GM18505 (cell line): ENCODE data around the gene CNNM2.

Source experiments
- ATAC-seq: cut with Tn5 transposase; IDR thresholded peaks from one replicate; pipeline ENCODE4 v1.9.1; 2021; ENCODE audit not compliant: unreplicated experiment
- POLR2A ChIP-seq: IDR thresholded peaks from 4 replicates; pipeline ENCODE4 v1.6.1; 2011; ENCODE audit warnings: borderline replicate concordance; ENCODE audit not compliant: insufficient read depth, insufficient read length; ENCODE audit errors: extremely low read depth

CNNM2 gene

DNA sequence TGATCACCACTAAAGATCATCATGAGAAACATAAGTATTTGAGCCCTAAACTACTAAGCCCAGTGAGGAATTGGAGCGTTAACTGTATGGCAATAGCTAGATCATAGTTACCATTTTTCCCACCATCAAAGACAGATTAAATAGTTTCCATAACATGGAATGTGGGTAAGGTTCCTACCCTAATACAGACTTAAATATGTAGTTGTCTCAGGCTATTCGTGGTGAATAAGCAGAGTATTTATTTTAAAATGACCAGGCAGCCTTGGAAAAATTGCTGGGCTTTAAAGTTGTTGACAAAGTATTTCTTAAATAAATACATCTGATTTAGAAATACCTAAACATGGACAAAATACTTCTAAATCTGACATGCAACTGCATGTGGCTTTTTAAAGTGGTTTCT is 168.2 kb downstream of the CNNM2 start:
- no peak for ATAC-seq
- no peak for TF ChIP-seq POLR2A

DNA sequence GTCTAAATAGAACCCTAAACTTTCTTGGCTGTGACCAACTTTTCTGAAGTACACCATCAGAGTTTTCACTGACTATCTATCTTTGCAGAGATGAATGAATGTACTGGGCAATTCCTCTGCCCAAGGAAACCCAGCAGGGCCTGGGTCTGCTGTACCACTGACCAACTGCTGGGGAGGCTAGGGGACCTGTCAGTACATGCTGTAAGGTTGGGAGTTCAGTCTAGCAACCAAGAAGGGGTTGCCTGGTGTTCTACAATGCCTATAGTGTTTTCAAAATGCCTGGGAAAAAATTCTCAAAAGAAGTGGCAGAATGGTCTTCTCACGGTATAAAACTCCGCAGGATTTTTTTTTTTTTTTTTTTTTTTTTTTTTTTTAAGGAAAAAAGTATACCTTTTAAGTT is 168.7 kb downstream of the CNNM2 start:
- ATAC-seq = no peak

DNA sequence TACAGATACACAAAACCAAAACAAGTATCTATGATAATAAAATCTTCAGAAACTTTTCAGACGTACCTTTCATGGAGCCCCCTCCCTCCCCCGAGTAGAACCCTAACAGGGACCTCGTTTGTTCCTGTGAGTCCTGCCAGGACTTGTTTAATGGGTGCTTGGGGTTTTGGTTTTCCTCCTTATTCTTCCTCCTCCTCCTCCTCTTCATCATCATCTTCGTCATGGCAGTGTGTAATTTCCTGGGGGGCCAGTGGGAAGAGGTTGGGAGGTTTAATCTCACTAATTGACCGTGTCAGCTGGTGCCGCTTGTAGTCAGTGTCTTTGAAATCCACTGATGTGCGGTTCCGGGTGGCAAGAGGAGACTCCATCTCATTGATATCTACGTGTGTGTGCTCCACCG is 171.4 kb downstream of the CNNM2 start:
- no peak for TF ChIP-seq POLR2A

More for the DNA sequence above, 168.7 kb downstream of the CNNM2 start:
- TF ChIP-seq POLR2A = no peak

DNA sequence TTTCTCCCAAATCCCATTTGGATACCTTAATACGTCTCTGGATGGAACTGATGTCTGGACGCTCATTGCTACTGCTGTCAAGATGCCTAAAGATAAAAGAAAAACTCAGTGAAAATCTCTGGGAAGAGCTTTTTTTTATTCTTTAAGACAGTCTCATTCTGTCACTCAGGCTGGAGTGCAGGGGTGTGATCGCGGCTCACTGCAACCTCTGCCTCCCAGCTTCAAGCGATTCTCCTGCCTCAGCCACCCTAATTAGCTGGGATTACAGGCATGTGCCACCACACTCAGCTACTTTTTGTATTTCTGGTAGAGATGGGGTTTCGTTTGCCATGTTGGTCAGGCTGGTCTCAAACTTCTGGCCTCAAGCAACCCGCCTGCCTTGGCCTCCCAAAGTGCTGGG is 172.8 kb downstream of the CNNM2 start:
- no peak for TF ChIP-seq POLR2A
- no peak for ATAC-seq

More for the DNA sequence above, 171.4 kb downstream of the CNNM2 start:
- ATAC-seq = no peak

DNA sequence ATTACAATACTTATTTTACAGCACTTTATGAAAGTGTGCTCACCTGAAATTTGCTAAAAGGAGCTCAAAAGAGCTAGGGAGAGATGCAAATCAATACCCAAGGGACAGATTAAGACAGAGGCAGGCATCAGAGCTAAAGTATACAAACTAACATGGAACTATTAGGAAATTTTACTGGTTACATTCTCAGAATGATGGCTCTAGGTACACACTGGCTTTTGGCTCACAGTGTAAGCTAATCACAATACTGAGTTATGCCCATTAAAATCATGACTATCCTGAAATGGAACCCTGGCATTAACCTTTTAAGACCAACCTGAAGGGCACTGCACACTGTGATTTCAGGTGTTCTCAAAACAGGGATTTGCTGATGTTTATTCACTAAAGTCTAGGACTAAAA is 176.9 kb downstream of the CNNM2 start:
- no peak for TF ChIP-seq POLR2A
- ATAC-seq = no peak

DNA sequence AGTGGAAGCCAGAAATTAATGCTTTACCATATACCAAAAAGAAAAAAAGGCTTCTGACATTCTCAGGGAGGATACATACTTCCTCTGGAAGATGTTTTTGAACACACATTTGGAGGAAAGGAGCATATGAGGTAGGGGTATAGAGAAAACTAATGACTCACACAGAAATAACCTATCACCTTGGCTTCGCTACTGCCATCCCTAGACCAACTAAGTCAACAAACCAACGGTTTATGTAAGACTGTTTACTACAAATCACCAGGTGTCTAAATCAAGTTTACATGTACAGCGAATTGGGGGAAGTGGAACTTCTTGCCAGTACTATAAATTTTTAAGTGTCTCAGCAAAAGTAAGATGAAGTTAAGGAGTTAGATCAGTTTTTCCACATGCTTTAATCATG is 178.0 kb downstream of the CNNM2 start:
- TF ChIP-seq POLR2A = no peak
- ATAC-seq = no peak

DNA sequence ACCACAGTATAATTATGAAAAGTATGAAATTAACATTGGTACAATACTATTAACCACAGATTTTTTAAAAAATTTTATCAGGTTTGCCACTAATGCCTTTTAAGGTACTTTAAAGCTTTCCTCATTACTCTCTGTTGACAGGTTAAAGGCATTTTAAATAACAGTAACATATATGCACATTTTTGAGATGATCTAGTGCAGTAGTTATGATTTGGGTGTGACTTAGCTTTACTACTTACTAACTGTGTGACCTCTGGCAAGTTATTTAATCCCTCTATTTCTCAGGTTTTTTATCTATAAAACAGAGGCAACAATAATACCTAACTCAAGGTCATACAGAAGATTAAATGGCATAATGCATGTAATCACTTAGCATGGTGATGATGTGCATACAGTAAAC is 180.1 kb downstream of the CNNM2 start:
- TF ChIP-seq POLR2A = no peak
- ATAC-seq = no peak

DNA sequence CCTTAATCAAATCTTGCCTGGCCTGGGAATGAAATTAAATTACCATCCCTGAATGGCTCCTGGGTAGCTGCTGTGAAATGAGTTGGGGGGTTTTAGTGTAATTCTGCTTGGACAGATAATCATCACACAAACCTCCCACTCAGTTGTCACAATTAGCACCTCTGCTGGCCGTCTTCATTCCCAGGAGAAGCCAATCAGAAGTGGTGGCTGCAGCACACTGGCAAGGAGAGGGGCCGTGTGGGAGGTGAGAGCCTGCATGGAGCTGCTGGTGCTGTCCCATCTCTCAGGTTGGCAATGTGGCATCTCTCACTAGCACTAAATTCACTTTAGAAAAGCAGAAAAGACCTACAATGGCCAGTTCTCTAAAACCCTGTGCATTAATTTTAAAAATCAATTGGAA is 182.5 kb downstream of the CNNM2 start:
- no peak for ATAC-seq
- TF ChIP-seq POLR2A = no peak

DNA sequence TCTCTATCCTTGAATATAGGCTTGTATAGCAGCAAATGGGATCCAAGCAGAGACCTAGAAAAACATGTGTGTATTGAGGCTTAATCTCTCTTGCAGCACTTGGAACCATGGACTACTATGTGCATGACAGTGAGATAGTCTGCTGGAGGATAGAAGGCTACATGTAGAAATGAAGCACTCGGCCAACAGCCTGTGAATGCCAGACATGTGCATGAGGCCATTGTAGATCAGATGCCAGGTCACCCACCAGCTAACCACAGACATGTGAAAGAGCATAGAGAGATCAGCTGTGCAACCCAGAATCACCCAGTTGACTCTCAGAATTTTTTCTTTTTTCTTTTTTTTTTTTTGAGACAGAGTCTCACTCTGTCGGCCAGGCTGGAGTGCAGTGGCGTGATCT is 184.1 kb downstream of the CNNM2 start:
- no peak for ATAC-seq
- TF ChIP-seq POLR2A = no peak

DNA sequence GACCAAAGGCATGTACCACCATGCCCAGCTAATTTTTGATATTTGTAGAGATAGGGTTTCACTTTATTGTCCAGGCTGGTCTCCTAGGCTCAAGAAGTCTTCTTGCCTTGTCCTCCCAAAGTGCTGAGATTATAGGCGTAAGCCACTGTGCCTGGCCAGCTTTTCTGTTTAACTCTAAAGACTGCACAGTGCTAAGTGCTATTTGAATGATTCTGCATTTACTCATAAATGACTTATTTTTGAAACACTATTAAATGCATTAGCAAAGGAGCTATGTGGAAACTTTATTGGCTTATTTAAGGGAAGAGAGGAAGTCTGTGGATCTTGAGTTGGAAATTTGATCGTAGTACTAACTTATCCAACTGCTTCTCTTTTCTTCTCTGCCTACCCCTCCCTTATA is 185.9 kb downstream of the CNNM2 start:
- no peak for TF ChIP-seq POLR2A
- ATAC-seq = no peak

DNA sequence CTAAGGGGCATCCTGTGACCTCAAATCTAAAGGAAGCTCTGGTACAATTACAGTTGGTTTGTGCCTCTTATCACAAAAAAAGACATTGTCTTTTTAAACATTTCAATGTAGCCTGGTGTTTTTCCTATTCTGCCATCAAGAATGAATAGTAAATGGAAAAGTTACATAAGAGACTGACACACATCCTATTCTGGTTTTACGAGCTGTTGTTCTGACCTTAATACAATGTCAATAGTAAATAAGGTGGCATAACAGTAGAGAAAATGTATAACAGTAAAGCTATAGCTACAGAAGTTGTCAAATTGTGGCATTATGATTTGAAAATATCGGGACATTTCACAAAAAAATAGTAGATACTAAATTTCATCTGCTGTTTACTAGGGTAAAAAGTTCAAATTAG is 186.6 kb downstream of the CNNM2 start:
- TF ChIP-seq POLR2A = no peak
- ATAC-seq = no peak

DNA sequence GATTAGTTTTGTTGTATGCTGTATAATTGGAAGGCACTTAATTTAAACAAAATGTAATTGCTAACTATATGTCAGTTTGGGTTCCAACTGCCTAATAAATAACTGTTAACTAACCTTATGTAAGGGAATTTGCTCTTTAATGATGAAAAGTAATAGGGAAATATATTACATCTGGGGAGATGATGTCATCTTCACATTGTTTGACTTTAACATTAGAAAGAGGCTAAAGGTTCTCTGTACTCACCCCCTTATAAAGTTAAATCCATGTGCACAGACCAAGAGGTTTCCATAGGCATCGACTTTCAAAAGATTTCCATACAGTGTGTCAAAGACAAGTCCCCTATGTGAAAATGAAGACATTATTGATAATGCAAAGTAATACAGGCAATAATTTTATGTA is 187.4 kb downstream of the CNNM2 start:
- no peak for ATAC-seq
- TF ChIP-seq POLR2A = no peak

DNA sequence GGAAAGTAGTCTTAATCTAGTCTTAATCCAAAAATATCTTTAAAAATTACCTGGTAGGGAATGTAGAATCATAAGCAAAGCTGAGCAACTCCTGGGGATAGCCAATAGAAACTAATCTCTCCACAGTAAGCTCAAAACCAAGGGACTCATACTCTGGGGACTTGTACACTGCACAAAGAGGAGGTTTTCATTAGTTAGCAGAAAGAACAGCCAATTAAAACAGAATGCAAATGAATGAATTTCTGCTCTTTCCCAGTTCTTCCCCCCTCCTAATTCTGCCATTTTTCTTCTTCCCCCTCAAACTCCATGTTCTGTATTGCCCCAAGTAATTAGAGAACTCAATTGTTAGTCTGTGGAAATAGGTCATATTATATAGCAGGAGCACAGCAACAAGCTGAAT is 188.4 kb downstream of the CNNM2 start:
- no peak for TF ChIP-seq POLR2A
- ATAC-seq = no peak

DNA sequence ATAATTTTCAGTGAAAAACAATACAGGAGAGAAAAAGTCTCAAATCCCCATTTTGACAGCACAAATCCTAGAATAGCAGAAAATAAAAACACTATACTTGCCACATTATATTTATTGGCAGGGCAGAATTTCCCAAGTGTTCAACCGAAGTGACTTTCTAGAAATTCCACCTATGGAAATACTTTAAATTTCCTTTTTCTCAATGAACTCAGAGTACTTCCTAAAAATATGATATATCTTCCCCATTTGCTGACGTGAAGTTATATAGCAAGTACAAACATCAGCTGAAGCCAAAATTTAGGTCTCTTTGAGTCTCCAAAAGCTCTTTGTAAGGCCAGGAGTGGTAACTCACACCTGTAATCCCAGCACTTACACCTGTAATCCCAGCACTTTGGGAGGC is 191.7 kb downstream of the CNNM2 start:
- TF ChIP-seq POLR2A = no peak
- ATAC-seq = no peak

DNA sequence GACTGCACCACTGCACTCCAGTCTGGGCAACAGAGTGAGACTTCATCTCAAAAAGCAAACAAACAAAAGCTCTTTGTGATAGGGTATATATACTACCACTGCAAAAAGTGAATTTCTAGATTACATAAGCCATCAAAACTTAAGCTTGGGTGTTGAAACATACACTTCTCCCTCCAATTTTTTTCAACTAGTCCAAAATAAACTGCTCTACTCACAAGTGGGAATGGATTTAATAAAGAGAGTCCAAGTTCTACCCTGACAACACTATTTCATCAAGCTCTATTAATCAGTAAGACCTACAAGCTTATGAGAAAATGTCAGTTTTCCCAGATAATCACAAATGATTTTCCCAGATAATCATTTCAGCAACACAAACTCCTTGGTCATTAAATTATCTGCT is 192.3 kb downstream of the CNNM2 start:
- TF ChIP-seq POLR2A = no peak
- no peak for ATAC-seq
